Ramos (cell line): ENCODE measurements around the gene PIP5K1B.

Source experiments
- in situ Hi-C: fragments of 300-500 bp; cut with MboI; formaldehyde crosslinking; loops from one replicate; pipeline ENCODE4 v1.14.3; 2022; ENCODE audit warnings: low sequenced_read_pairs; ENCODE audit not compliant: unreplicated experiment

The PIP5K1B gene

DNA sequence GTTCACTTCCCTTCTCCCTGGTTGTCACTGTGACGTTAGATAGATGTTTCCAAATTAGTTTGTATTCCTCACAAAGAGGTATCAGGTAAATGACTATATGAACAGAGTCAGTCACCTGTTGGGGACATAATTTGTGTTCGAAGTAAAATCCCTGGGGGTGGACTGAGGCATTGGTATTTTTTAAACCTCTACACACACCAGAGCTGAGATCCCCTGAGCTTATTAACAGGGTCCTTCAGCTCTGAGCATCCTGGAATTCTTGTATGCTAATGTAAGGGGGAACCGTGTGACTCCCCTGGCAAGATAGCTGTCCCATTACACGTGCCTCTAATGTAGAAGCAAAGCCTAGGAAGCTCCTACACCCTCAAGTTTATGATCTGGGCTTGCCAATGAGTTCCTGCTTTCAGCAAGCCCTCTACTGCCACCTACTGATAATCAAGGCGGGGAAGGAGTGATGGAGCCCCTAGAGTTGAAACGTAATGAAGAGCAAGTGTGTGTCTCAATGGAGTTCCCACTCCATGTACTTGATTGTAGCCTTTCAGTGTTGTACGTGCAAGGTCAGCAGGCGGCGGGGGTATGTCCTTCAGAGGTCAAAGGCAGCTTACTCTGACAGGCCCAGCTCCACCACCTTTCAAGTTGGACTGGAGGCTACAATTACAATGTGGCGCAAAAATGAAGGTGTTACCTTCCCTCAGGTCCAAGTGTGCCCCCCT is 294.5 kb downstream of the PIP5K1B start:
- in situ Hi-C loops, result loop anchor here (5.0 kb wide), 1 partner anchor 417 kb away; no protein-coding TSS in a partner anchor

GRCh38 chr9:69001921-69002320 is 296.9 kb downstream of the PIP5K1B start:
- in situ Hi-C loops, result loop anchor here (5.0 kb wide), 1 partner anchor 420 kb away; no protein-coding TSS in a partner anchor

DNA sequence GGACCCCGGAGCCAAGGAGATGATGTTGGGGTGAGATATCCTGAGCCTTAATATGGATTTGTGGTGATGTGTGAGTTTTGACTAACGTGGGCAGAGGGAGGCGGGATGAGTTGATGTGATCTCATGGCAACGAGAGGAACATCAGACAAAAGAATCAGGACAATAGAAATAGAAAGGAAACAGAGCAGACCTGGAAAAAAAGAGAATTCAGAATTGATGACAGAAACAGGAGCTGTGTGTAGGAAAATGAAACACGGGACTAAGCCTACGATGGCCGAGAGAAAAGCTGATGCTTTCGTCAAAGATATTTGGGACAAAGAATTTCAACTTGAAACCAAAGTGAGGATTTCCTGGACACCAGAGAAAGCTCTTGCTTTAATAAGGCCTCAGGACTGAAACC is 298.0 kb downstream of the PIP5K1B start:
- in situ Hi-C loops, result loop anchor here (5.0 kb wide), 1 partner anchor 421 kb away; no protein-coding TSS in a partner anchor

- in situ Hi-C loops, result loop anchor here (5.0 kb wide), 1 partner anchor 423 kb away; no protein-coding TSS in a partner anchor
Observed at GRCh38 chr9:69004836-69005235, 299.8 kb downstream of the PIP5K1B start.

GRCh38 chr9:69009708-69010107 is 304.7 kb downstream of the PIP5K1B start:
- in situ Hi-C loops, result no loop called here

DNA sequence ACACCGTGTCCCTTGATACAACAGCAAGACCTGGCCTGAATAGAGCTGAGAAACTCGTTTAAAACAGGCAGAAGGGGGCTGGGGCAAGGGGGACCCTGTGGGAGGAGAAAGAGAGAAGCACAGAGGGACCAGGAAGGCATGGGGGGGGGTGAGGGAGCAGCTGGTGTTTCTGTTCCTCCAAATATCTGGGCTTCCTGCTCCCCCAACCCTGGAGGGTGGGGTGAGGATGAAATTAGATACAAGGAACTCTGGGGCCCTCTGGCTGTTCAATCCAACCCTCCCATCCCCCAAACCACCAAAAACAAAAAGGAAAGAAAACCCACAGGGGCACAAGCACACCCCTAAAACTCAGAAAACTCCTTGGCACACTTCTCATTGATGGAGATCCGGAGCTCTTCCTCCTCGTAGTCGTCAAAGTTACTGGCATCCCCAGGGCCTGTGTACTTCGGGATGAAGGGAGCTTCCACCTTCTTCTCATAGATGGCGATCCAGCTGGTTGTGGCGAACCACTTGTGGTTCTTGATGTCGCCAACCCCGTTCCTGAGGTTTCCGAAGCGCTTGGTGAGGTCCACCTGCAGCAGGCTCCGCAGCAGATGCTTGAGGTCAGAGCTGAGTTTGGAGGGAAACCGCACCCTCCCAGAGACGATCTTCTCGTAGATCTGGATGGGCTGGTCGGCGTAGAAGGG is 307.8 kb downstream of the PIP5K1B start:
- in situ Hi-C loops, result no loop called here

GRCh38 chr9:69013382-69013727 is 308.3 kb downstream of the PIP5K1B start:
- in situ Hi-C loops, result no loop called here

- in situ Hi-C loops, result no loop called here
Observed at GRCh38 chr9:69014013-69014412, 309.0 kb downstream of the PIP5K1B start, which contains the start of gene PRKACG. Gene PRKACG, minus strand, starts transcription at chr9:69014113. Its CDS starts 21 bp downstream, at chr9:69014092.

DNA sequence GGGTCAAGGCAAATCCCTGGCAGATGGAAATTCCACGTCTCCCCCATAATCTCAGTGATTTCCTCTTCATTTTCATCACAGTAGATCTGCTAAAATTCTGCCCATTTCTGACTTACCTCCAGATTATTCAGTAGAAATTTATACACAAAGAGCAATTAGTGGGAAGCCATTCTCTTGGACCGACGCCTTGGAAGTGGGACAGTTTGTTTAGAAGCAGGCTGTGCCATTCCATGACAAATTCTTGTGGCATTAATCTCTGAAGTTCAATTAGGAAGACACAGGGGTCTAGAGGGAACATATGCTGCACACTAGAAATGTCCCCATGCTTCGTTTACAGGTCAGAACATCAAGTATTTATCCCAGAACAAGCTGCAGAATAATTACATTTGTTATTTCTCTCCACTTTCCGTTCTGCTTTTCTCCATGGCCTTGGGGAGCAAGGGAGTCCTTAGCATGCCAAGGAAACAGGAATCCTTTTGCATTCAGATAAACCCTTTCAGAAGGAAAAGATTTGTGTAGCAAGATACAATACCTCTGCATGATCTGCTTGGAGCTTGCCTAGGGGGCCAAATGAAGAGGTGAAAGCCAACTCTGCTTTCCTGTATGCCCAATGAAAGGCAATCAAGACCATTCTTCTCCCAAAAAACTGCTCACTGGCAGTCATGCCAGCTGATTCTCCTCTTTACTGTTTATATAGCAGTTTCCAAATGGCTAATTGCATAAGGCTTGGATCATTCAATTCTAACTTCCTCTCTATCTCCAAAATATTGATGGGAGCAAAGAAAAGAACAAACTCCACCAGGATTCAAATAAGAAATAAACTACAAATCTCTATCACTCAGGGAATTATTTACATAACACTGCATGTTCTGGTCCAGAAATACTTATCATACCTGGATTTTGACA is 311.4 kb downstream of the PIP5K1B start:
- in situ Hi-C loops, result no loop called here

DNA sequence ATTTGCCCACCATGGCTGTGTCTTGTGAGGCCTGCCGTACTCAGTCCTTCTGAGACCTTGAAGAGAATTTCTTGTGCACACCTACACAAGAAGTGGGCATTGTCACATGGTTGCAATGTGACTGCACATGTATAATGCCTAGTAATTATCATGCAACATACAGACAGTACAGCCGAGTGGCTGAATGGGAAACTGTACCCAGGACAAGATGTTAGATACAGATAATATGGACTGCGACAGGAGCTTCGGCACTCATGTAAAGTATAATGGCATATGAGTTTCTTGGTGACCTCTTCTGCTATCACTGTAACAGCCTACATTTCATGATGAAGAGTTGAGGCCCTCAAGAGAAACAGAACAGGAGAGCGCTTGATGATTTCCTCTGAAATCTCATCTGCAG is 313.7 kb downstream of the PIP5K1B start:
- in situ Hi-C loops, result no loop called here

GRCh38 chr9:69019808-69020207 is 314.8 kb downstream of the PIP5K1B start:
- in situ Hi-C loops, result no loop called here

GRCh38 chr9:69020301-69021145 is 315.5 kb downstream of the PIP5K1B start:
- in situ Hi-C loops, result no loop called here

GRCh38 chr9:69023650-69024049 is 318.6 kb downstream of the PIP5K1B start:
- in situ Hi-C loops, result no loop called here

- in situ Hi-C loops, result no loop called here
Observed at GRCh38 chr9:69027355-69028097, 322.5 kb downstream of the PIP5K1B start.

DNA sequence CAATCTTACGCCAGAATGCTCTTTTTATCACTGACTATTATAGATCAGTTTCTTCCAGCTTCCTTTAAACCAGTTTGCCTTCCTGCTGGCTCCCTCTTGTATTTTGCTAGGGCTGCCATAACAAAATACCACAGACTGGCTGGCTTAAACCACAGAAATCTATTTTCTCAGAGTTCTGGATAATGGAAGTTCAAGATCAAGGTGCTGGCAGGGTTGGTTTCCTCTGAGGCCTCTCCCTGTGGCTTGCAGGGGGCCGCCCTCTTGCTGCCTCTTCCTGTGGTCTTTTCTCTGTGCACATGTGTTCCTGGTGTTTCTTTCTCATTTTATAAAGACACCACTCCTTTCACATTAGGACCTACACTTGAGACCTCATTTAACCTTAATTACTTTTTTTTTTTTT is 323.7 kb downstream of the PIP5K1B start:
- in situ Hi-C loops, result no loop called here

DNA sequence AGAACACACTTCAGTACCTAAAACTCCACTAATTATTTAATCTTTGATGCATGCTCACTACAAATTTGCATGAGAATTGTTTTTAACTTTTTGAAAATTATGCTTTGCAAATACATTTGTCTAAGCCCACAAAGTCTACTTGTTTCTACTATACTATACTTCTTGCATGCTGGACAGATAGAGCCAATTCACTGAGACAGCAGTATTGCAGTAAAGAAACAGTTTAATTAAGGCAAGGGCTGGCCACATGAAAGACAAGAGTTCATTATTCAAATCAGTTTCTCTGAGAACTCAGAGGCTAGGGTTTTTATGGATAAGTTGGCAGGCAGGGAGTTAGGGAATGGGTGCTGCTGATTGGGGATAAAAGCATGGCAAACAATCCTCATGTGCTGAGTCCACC is 324.5 kb downstream of the PIP5K1B start:
- in situ Hi-C loops, result no loop called here

GRCh38 chr9:69030851-69031645 is 326.0 kb downstream of the PIP5K1B start:
- in situ Hi-C loops, result no loop called here

- in situ Hi-C loops, result no loop called here
Observed at GRCh38 chr9:69034071-69034470, 329.0 kb downstream of the PIP5K1B start.
